ENCODE measurements around the gene COL20A1.

Gene COL20A1

GRCh38 chr20:63382551-63383300 is 89.7 kb downstream of the COL20A1 start:
- no peak for DNase-seq
- no peak for TF ChIP-seq GATA1 (IDR thresholded peaks at IDR 0.05; ENCODE audit: low read depth, low read length)
- TF ChIP-seq POLR2A (IDR thresholded peaks at IDR 0.05; ENCODE audit: low read length), result no peak

GRCh38 chr20:63383556-63383955 is 90.6 kb downstream of the COL20A1 start:
- no peak for TF ChIP-seq POLR2A (IDR thresholded peaks at IDR 0.05; ENCODE audit: low read length)
- TF ChIP-seq GATA1 (IDR thresholded peaks at IDR 0.05; ENCODE audit: low read depth, low read length), result no peak
- DNase-seq, result no peak

- TF ChIP-seq POLR2A (IDR thresholded peaks at IDR 0.05; ENCODE audit: low read length), result no peak
- DNase-seq, result no peak
Measured at GRCh38 chr20:63384336-63384735, 91.3 kb downstream of the COL20A1 start.
